ENCODE data around the gene B3GALT4.

DNA sequence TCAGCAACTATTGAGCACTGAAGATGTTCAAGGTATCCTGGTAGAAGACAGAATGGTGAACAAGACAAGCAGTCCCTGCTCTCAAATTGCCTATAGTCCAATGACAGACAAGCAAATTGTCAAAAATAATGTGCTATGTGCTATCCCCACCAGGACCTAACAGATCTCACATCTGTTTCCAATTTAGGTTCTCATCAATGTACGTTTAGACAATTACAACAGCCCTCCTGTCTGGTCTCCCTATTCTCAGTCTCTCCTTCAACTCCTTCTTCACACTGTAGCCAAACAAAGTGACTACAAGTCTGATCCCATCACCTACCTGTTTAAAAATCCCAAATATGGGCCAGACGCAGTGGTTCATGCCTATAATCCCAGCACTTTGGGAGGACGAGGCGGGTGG lies 29.4 kb downstream of the B3GALT4 start:
- TF ChIP-seq CTCF (IDR thresholded peaks at IDR 0.05) (no peak), POLR2A (IDR thresholded peaks at IDR 0.05) (no peak)

All from adrenal gland (tissue), 5 donors.